GM12878 (cell line): ENCODE data around the gene SLCO2A1. TPM values are rescaled to one million over a fixed set of nuclear protein-coding genes. Genes with fewer than 3 reads are reported as not detected.

Experiments used
- ATAC-seq: fragments of 200-7000 bp; cut with Tn5 transposase; 3 replicates; pipeline ENCODE4 v1.9.1; 2020; ENCODE audit warnings: mild to moderate bottlenecking, moderate library complexity
- BruUV-seq: library from RNA; stranded (reverse); fragments of 400-500 nt; replicated peaks from 2 replicates; lab custom pipeline; 2021; lab: Mats Ljungman, UMichigan
- CTCF ChIA-PET: fragments of 300-600 bp; sonication (Branson Sonifier 250); formaldehyde crosslinking; extraction: SDS; loops from one replicate; lab custom pipeline; 2021; ENCODE audit warnings: inconsistent platforms; lab: Yijun Ruan, JAX
- POLR2A ChIA-PET: fragments of 350-600 bp; formaldehyde crosslinking; extraction: SDS; loops from one replicate; lab custom pipeline; 2021; ENCODE audit warnings: inconsistent platforms; lab: Charles Lee
- RAD21 ChIA-PET: fragments of 300-600 bp; sonication (Branson Sonifier 250); formaldehyde crosslinking; loops from one replicate; lab custom pipeline; 2023; ENCODE audit warnings: antibody characterized with exemption; ENCODE audit not compliant: unreplicated experiment; lab: Charles Lee
- SMC1A ChIA-PET: fragments of 300-600 bp; sonication (Branson Sonifier 250); formaldehyde crosslinking; loops from one replicate; lab custom pipeline; 2023; ENCODE audit not compliant: unreplicated experiment, uncharacterized antibody; lab: Charles Lee
- DNase-seq: peaks from one replicate; pipeline ENCODE4 v3.0.0-alpha.2; 2011; ENCODE audit warnings: low read depth, low spot score
- FAIRE-seq: peaks from 3 replicates; lab custom pipeline; 2011; peaks lifted over from hg19 to GRCh38; lab: Jason Lieb, UNC
- H2AFZ ChIP-seq: 2 replicates; pipeline ENCODE4 v1.6.0; 2011; ENCODE audit warnings: low read depth, low read length, control low read depth; ENCODE audit not compliant: control insufficient read depth
- H3K27ac ChIP-seq: 2 replicates; pipeline ENCODE4 v1.5.1; 2011; ENCODE audit warnings: control low read depth; ENCODE audit not compliant: control insufficient read depth, insufficient read depth
- H3K27me3 ChIP-seq, 2 experiments: replicated peaks in 1 of 2; 2 replicates each; pipeline versions ENCODE4 v1.6.0 to v1.6.1; 2011; ENCODE audit warnings: low read length in 1 of 2; ENCODE audit not compliant: control insufficient read depth in 2 of 2, insufficient read depth in 2 of 2
- H3K36me3 ChIP-seq, 2 experiments: 2 replicates each; pipeline ENCODE4 v1.5.1; 2011; ENCODE audit warnings: low read length in 1 of 2; ENCODE audit not compliant: control insufficient read depth in 2 of 2, insufficient read depth in 2 of 2
- H3K4me1 ChIP-seq: 2 replicates; pipeline ENCODE4 v1.6.1; 2011; ENCODE audit warnings: mild to moderate bottlenecking, low read length, moderate library complexity, mixed read lengths; ENCODE audit not compliant: control insufficient read depth, insufficient read depth
- H3K4me2 ChIP-seq: 2 replicates; pipeline ENCODE4 v1.6.0; 2011; ENCODE audit warnings: control low read depth; ENCODE audit not compliant: control insufficient read depth, insufficient read depth
- H3K4me3 ChIP-seq: fragments of 200-600 bp; sonication (generic); 2 replicates; pipeline ENCODE4 v1.5.1; 2016
- H3K79me2 ChIP-seq: 2 replicates; pipeline ENCODE4 v1.6.0; 2011; ENCODE audit warnings: low read length; ENCODE audit not compliant: control insufficient read depth, insufficient read depth
- H3K9ac ChIP-seq: 2 replicates; pipeline ENCODE4 v1.8.0; 2011; ENCODE audit warnings: low read length, control low read depth, mixed read lengths; ENCODE audit not compliant: control insufficient read depth, insufficient read depth
- H3K9me3 ChIP-seq: replicated peaks from 3 replicates; pipeline ENCODE4 v1.5.1; 2011; ENCODE audit warnings: mild to moderate bottlenecking, low read length; ENCODE audit not compliant: control insufficient read depth, insufficient read depth
- H4K20me1 ChIP-seq: 2 replicates; pipeline ENCODE4 v1.6.0; 2011; ENCODE audit not compliant: control insufficient read depth, insufficient read depth
- ESRRA ChIP-seq: IDR thresholded peaks from 2 replicates; pipeline ENCODE4 v1.6.1; 2012; ENCODE audit warnings: mild to moderate bottlenecking, low read length, improper control_type of control experiment
- HCFC1 ChIP-seq: fragments of 150-350 bp; IDR thresholded peaks from 2 replicates; pipeline ENCODE4 v1.6.1; 2014; ENCODE audit warnings: low read length
- HSF1 ChIP-seq: fragments of 150-350 bp; IDR thresholded peaks from 2 replicates; pipeline ENCODE4 v1.6.1; 2014; ENCODE audit warnings: mild to moderate bottlenecking, low read depth, low read length
- NFXL1 ChIP-seq: fragments of 450-650 bp; IDR thresholded peaks from 2 replicates; pipeline ENCODE4 v1.6.1; 2017; ENCODE audit warnings: antibody characterized with exemption, mild to moderate bottlenecking, borderline replicate concordance
- NFYB ChIP-seq: IDR thresholded peaks from 2 replicates; pipeline ENCODE4 v1.6.1; 2011; ENCODE audit warnings: low read depth, mild to moderate bottlenecking, low read length, improper control_type of control experiment, moderate library complexity; ENCODE audit not compliant: insufficient read depth
- PAX8 ChIP-seq: fragments of 450-650 bp; IDR thresholded peaks from 2 replicates; pipeline ENCODE4 v1.6.1; 2017; ENCODE audit warnings: mild to moderate bottlenecking, moderate library complexity
- RFX5 ChIP-seq: IDR thresholded peaks from 2 replicates; pipeline ENCODE4 v1.6.1; 2011; ENCODE audit warnings: low read depth, low read length, improper control_type of control experiment
- ZNF24 ChIP-seq: fragments of 450-650 bp; IDR thresholded peaks from 2 replicates; pipeline ENCODE4 v1.6.1; 2017; ENCODE audit warnings: antibody characterized with exemption, mild to moderate bottlenecking
- WGBS: methylation state at CpG from one replicate; pipeline ENCODE4 v1.1.6; 2016; ENCODE audit warnings: low lambda C conversion rate; ENCODE audit not compliant: insufficient replicate concordance, insufficient coverage; ENCODE audit errors: missing lambda C conversion rate; 5-methylcytosine and 5-hydroxymethylcytosine counted together
- in situ Hi-C: fragments of 300-500 bp; cut with MboI; formaldehyde crosslinking; loops from 9 replicates; pipeline ENCODE4 v1.14.3; 2018; ENCODE audit warnings: mixed read lengths
- intact Hi-C: fragments of 100-400 bp; cut with micrococcal nuclease; formaldehyde crosslinking; loops from one replicate; pipeline ENCODE4 v1.14.2; 2022; ENCODE audit not compliant: unreplicated experiment
- polyA plus RNA-seq, 11 experiments: library from polyadenylated mRNA; depleted of rRNA in 4 of 11; unstranded in 6 of 11; stranded (reverse) in 5 of 11; fragments of >200 nt; fragmentation: Nextera tagmentation in 4 of 11; fragmentation: Illumina TruSeq in 1 of 11; extraction: Ambion mirVana in 4 of 11; extraction: Trizol in 1 of 11; gene quantifications; 1 replicate in 1 of 11; 2 replicates in 10 of 11; pipeline versions ENCODE4 v1.2.1 to v1.2.3, GENCODE V29; 2011 to 2016; ENCODE audit warnings: inconsistent platforms in 2 of 11, missing spikeins in 2 of 11, low read depth in 1 of 11
- total RNA-seq, 4 experiments: library from RNA; depleted of rRNA in 3 of 4; stranded (reverse); fragments of >200 nt in 3 of 4; fragmentation: Illumina TruSeq in 1 of 4; extraction: Trizol in 1 of 4; gene quantifications; 2 replicates each; pipeline versions ENCODE4 v1.2.1 to v1.2.3, GENCODE V29; 2013 to 2021
- TF ChIP-seq, protein P1 (sequence below): IDR thresholded peaks from 2 replicates; pipeline ENCODE4 v1.6.1; 2011; ENCODE audit warnings: mild to moderate bottlenecking, low read depth, low read length, moderate library complexity; ENCODE audit not compliant: insufficient replicate concordance

Gene SLCO2A1
- total and polyA plus RNA-seq, 10 of the 15 experiments (the other 5 are each of a cell fraction or from before 2014, with no cell fraction given): 0.05 TPM; not detected in 9

DNA sequence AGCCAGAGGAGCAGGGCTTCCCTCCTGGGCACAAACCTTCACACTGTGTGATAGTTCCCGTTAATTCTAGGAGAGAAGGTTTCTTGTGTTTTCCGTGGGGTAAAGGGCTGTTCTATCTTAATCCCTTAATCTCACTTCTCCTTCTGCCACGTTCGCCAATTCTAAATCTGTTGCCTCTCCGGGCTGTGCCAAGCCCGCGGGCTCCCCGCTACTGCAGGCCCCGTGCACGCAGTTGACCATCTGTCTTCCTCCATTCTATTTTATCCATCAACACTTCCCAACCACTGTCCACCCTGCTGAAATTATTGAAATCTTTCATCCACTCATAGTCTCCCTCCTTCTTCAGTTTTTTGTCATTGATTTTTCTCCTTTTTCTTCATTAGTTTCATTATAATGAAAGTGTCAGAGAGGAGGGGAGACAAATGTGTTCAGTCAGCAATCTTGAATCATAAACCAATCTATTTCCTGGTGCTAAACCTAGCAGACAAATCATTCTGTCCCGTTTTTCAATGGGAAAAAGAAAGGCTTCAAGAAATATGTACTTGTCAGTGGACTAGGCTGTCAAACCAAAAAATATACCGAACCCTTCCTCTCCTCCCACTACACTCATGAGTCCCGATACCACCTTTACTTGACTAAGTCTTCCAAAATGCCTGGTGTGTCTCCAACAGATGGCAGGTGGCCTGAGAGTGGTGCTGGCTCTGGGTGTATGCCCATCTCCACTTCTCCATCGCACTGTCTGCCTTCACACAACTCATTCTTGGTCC is 39.6 kb downstream of the SLCO2A1 start:
- H3K9ac ChIP-seq: no peak overlapping the region
- H3K4me2 ChIP-seq: no peak overlapping the region
- in situ Hi-C loops (no loop called here), intact Hi-C loops (no loop called here)
- H3K27ac ChIP-seq: no peak overlapping the region
- SMC1A ChIA-PET: no interaction called here
- no peaks in the 10 kb centered on the region for H3K36me3 ChIP-seq
- POLR2A ChIA-PET: no interaction called here
- no peaks in the 10 kb centered on the region for H3K9me3 ChIP-seq
- peaks cover 0 to 4% of the 10 kb centered on the region in 2 experiments; a peak in 3 of 4 replicates for H3K27me3 ChIP-seq
- no peak for DNase-seq
- no peak for ATAC-seq
- no peak for FAIRE-seq
- BruUV-seq: no TSS peak
- H3K79me2 ChIP-seq: no peaks in the 10 kb centered on the region
- RAD21 ChIA-PET: no interaction called here
- H2AFZ ChIP-seq: no peak overlapping the region
- CTCF ChIA-PET: no interaction called here
- H4K20me1 ChIP-seq: no peaks in the 10 kb centered on the region
- no peaks in the 10 kb centered on the region for H3K4me1 ChIP-seq
- no peak overlapping the region for H3K4me3 ChIP-seq
- WGBS: 53% methylated on average over 14 of the region's 14 CpGs
- TF ChIP-seq, protein P1, sequence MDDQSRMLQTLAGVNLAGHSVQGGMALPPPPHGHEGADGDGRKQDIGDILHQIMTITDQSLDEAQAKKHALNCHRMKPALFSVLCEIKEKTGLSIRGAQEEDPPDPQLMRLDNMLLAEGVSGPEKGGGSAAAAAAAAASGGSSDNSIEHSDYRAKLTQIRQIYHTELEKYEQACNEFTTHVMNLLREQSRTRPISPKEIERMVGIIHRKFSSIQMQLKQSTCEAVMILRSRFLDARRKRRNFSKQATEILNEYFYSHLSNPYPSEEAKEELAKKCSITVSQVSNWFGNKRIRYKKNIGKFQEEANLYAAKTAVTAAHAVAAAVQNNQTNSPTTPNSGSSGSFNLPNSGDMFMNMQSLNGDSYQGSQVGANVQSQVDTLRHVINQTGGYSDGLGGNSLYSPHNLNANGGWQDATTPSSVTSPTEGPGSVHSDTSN: no peak
- TF ChIP-seq HSF1 (no peak), RFX5 (no peak), NFXL1 (no peak), ZNF24 (no peak), ESRRA (no peak), HCFC1 (no peak), PAX8 (no peak), NFYB (no peak)
